Lower leg skin (tissue), 3 donors: ENCODE data around the gene TBXAS1.

Experiments
- CTCF ChIP-seq, 3 donors: fragments of 450-650 bp; IDR thresholded peaks; one replicate each; pipeline ENCODE4 v1.5.1; 2016; ENCODE audit warnings: antibody characterized with exemption in 3 of 3, mild to moderate bottlenecking in 3 of 3, moderate library complexity in 2 of 3
- POLR2A ChIP-seq, 2 donors: fragments of 450-650 bp; IDR thresholded peaks; one replicate each; pipeline ENCODE4 v1.6.1; 2016 to 2017; ENCODE audit warnings: antibody characterized with exemption in 2 of 2, mild to moderate bottlenecking in 1 of 2, moderate library complexity in 1 of 2

GRCh38 chr7:139869886-139870285 lies 40.8 kb downstream of the TBXAS1 start:
- TF ChIP-seq CTCF (IDR thresholded peaks at IDR 0.05) (no peak), POLR2A (IDR thresholded peaks at IDR 0.05) (no peak)
